Prostate gland (tissue), 2 donors: ENCODE measurements around the gene CENPL. TPM values are rescaled to one million over a fixed set of nuclear protein-coding genes. Genes with fewer than 3 reads are reported as not detected.

Experiments
- DNase-seq: peaks from one replicate; pipeline ENCODE4 v3.0.0-alpha.2; 2019; ENCODE audit warnings: low spot score
- H3K27ac ChIP-seq, 2 donors: fragments of 200-600 bp; sonication (generic); 2 replicates each; pipeline ENCODE4 v1.5.1; 2017 to 2019
- H3K27me3 ChIP-seq: fragments of 200-600 bp; sonication (generic); replicated peaks from 2 replicates; pipeline ENCODE4 v1.5.1; 2019; ENCODE audit not compliant: insufficient read depth
- H3K36me3 ChIP-seq, 2 donors: fragments of 200-600 bp; sonication (generic); 1 replicate in 1 of 2; 2 replicates in 1 of 2; pipeline versions ENCODE4 v1.5.1 to v1.8.1; 2017 to 2019
- H3K4me1 ChIP-seq: fragments of 200-600 bp; sonication (generic); replicated peaks from 2 replicates; pipeline ENCODE4 v1.5.1; 2019
- H3K4me3 ChIP-seq, 2 donors: fragments of 200-600 bp; sonication (generic); 2 replicates each; pipeline ENCODE4 v1.5.1; 2017 to 2019
- H3K9me3 ChIP-seq: fragments of 200-600 bp; sonication (generic); 2 replicates; pipeline ENCODE4 v1.5.1; 2017
- POLR2A ChIP-seq: fragments of 450-650 bp; IDR thresholded peaks from one replicate; pipeline ENCODE4 v1.6.1; 2016; ENCODE audit warnings: antibody characterized with exemption, mild to moderate bottlenecking
- POLR2AphosphoS5 ChIP-seq: sonication (generic); formaldehyde crosslinking; IDR thresholded peaks from one replicate; pipeline ENCODE4 v1.6.1; 2017; ENCODE audit warnings: antibody characterized with exemption
- WGBS: methylation state at CpG from one replicate; pipeline ENCODE4 v1.1.5; 2018; 5-methylcytosine and 5-hydroxymethylcytosine counted together
- intact Hi-C: fragments of 100-400 bp; cut with DNase I; formaldehyde crosslinking; loops from one replicate; pipeline ENCODE4 v1.14.2; 2022
- total RNA-seq, 2 donors: library from RNA; depleted of rRNA; stranded (reverse); fragments of >200 nt; gene quantifications; one replicate each; pipeline ENCODE4 v1.1.0, GENCODE V29; 2016
- TF ChIP-seq, protein P1 (sequence below), 4 experiments: fragments of 200-600 bp in 2 of 4; fragments of 450-650 bp in 2 of 4; sonication (generic) in 2 of 4; IDR thresholded peaks; 1 replicate in 3 of 4; 2 replicates in 1 of 4; pipeline ENCODE4 v1.5.1; 2016 to 2019; ENCODE audit warnings: antibody characterized with exemption in 4 of 4, mild to moderate bottlenecking in 2 of 4, moderate library complexity in 2 of 4

The CENPL gene
- total RNA-seq, 2 donors from 2014 or later: 5.7 to 9.4 TPM

DNA sequence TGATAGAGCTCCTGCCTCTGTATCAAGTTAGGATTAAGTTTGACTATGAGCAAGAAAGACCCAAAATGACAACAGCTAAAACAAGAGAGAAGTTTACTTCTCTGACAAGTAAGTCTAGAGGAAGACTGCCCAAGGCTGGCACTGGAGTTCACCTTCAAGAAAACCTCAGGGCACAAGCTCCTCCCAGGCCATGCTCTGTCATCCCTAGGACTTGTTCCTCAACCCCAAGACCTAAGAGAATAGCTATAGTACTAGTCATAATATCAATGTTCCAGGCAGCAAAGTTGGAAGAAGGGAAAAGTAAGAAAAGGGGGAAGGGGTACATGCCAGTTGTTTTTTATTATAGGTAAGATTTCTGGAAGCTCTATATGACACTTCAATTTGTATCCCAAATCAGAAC lies 26.6 kb downstream of the CENPL start:
- no peak for DNase-seq
- TF ChIP-seq, protein P1, sequence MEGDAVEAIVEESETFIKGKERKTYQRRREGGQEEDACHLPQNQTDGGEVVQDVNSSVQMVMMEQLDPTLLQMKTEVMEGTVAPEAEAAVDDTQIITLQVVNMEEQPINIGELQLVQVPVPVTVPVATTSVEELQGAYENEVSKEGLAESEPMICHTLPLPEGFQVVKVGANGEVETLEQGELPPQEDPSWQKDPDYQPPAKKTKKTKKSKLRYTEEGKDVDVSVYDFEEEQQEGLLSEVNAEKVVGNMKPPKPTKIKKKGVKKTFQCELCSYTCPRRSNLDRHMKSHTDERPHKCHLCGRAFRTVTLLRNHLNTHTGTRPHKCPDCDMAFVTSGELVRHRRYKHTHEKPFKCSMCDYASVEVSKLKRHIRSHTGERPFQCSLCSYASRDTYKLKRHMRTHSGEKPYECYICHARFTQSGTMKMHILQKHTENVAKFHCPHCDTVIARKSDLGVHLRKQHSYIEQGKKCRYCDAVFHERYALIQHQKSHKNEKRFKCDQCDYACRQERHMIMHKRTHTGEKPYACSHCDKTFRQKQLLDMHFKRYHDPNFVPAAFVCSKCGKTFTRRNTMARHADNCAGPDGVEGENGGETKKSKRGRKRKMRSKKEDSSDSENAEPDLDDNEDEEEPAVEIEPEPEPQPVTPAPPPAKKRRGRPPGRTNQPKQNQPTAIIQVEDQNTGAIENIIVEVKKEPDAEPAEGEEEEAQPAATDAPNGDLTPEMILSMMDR (IDR thresholded peaks at IDR 0.05): no peak
- TF ChIP-seq POLR2A (no peak), POLR2AphosphoS5 (no peak)
- no peaks in the 10 kb centered on the region for H3K9me3 ChIP-seq
- H3K4me3 ChIP-seq: no peak overlapping the region
- no peak overlapping the region for H3K27ac ChIP-seq
- no peaks in the 10 kb centered on the region for H3K4me1 ChIP-seq
- H3K36me3 ChIP-seq: no peaks in the 10 kb centered on the region
- intact Hi-C loops: no loop called here
- H3K27me3 ChIP-seq: no peaks in the 10 kb centered on the region

DNA sequence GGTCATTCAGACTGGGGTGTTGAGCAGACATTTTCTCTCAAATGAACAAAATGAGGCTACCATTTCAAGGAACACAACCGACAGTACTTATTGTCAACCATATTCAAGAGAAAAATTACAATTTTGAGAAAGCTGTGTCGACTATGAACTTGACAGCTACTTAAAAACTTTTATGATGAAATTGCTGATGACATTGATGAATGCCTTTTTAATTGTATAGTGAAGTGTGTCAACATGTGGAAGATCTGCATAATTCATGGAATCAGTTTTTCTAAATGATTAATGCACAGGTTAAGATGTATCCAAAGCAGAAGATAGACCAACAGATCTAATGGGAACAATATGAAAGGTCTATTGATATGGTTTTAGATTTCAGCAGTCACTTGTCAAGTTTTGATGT lies 34.8 kb downstream of the CENPL start:
- H3K27ac ChIP-seq: no peak overlapping the region
- no peaks in the 10 kb centered on the region for H3K27me3 ChIP-seq
- no peak for DNase-seq
- no peaks in the 10 kb centered on the region for H3K9me3 ChIP-seq
- no peaks in the 10 kb centered on the region for H3K36me3 ChIP-seq
- 94% methylated on average over 2 of the region's 2 CpGs for WGBS
- no peaks in the 10 kb centered on the region for H3K4me1 ChIP-seq
- TF ChIP-seq POLR2A: no peak
- TF ChIP-seq, protein P1 (IDR thresholded peaks at IDR 0.05): no peak
- no peak for TF ChIP-seq POLR2AphosphoS5
- intact Hi-C loops: no loop called here
- no peak overlapping the region for H3K4me3 ChIP-seq

DNA sequence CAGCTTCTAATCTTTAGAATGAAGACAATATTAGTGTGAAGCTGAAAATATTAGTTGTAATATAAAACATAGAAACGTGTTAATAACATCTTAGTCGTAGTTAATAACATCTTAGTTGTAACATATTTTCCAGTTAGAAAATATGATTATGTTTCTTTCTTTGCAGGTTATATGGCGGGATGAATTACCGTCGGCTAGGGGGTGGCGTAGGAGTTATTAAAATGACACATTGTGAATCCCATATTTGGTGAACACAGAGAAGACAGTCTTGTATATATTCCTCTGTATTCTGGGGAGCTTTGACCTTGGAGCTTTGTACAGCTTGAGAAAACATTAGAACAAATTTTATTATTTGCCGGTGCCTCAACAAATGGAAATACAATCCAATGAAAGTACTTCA lies 39.7 kb downstream of the CENPL start:
- DNase-seq: no peak
- Histone ChIP-seq H3K36me3 (no peaks in the 10 kb centered on the region), H3K9me3 (no peaks in the 10 kb centered on the region), H3K27ac (no peak overlapping the region), H3K27me3 (no peaks in the 10 kb centered on the region), H3K4me1 (no peaks in the 10 kb centered on the region), H3K4me3 (no peak overlapping the region)
- intact Hi-C loops: no loop called here
- 95% methylated on average over 7 of the region's 7 CpGs for WGBS
- TF ChIP-seq, protein P1 (IDR thresholded peaks at IDR 0.05): no peak
- TF ChIP-seq POLR2A: no peak
- no peak for TF ChIP-seq POLR2AphosphoS5

DNA sequence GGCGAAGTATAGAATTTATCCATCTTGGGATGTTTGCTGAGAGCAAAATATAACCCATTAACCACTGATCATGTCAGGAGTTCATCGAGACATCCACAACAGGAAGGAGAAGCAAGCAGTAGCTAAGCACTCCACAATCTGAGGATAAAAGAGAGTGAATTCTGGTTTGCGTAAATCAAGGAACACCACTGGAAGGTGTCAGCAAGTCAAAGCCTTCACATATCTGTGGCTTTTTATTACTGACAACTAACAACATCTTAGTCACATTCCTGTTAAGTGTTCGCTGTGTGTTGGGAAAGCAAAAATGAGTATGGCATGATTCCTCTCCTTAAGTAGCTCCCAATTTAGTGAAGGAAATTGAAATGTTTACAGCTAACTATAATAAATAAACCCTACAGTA lies 44.7 kb downstream of the CENPL start:
- Histone ChIP-seq H3K4me3 (no peak overlapping the region), H3K36me3 (no peaks in the 10 kb centered on the region), H3K27ac (no peak overlapping the region), H3K27me3 (no peaks in the 10 kb centered on the region), H3K9me3 (no peaks in the 10 kb centered on the region), H3K4me1 (no peaks in the 10 kb centered on the region)
- 94% methylated on average over 4 of the region's 4 CpGs for WGBS
- intact Hi-C loops: no loop called here
- no peak for TF ChIP-seq POLR2A
- TF ChIP-seq, protein P1 (IDR thresholded peaks at IDR 0.05): no peak
- DNase-seq: no peak

DNA sequence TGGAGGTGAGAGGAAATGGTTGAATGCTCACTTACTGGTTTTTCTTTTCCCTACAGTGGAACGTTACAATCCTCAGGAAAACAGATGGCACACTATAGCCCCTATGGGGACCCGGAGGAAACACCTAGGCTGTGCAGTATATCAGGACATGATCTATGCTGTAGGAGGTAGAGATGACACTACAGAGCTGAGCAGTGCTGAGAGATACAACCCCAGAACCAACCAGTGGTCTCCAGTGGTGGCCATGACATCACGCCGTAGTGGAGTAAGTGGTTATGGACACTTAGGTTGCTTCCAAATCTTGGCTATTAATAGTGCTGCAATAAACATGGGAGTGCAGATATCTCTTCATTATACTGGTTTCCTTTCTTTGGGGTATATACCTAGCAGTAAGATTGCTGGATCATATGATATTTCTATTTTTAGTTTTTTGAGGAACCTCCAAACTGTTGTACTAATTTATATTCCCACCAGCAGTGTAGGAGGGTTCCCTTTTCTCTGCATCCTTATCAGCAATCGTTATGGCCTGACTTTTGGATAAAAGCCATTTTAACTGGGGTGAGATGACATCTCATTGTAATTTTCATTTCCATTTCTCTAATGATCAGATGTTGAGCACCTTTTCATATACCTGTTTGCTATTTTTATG lies 49.0 kb downstream of the CENPL start:
- TF ChIP-seq, protein P1 (IDR thresholded peaks at IDR 0.05): no peak
- TF ChIP-seq POLR2AphosphoS5: no peak
- no peak for TF ChIP-seq POLR2A
- H3K36me3 ChIP-seq: no peaks in the 10 kb centered on the region
- WGBS: 95% methylated on average over 5 of the region's 5 CpGs
- H3K27ac ChIP-seq: no peak overlapping the region
- no peaks in the 10 kb centered on the region for H3K4me1 ChIP-seq
- H3K27me3 ChIP-seq: no peaks in the 10 kb centered on the region
- no peaks in the 10 kb centered on the region for H3K9me3 ChIP-seq
- intact Hi-C loops: no loop called here
- H3K4me3 ChIP-seq: no peak overlapping the region
- DNase-seq: no peak
